ENCODE measurements around the gene CCR6. TPM values are rescaled to one million over a fixed set of nuclear protein-coding genes. Genes with fewer than 3 reads are reported as not detected.

The CCR6 gene
- total RNA-seq, 1 experiment from 2014 or later, result not detected

GRCh38 chr6:167093406-167093921 lies 29.4 kb upstream of the CCR6 start:
- Histone ChIP-seq H3K27me3 (no peaks in the 10 kb centered on the region; the same call in 1 of the 2 replicates), H3K9me3 (replicated peaks) (no peaks in the 10 kb centered on the region), H3K4me1 (peaks cover 15% of the 10 kb centered on the region), H3K36me3 (no peaks in the 10 kb centered on the region), H3K27ac (no peak overlapping the region), H3K4me3 (no peak overlapping the region)
- DNase-seq, result no peak

DNA sequence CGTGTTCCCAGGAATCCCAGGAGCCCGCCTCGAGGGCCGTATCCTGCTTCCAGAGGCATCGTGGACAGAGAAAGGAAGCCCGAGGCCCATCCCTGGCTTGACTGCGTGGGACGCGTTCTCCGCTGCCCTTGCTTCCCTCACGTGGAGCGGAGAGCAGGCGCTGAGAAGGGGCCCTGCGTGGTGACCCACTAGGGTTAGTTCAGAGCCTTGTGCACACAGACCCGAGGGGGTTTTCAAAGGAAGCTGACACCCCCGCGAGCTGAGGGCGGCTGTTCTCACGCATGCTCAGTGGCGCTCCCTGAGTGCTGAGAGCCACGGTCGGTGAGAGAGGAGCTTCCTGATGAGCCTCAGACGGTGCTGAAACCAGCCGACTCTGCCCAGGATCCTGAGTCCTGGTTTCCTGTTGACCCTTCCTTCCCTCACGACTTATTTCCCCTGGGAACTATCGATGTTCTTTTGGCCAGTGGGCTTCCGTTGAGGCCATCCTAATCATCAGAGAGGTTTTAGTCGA lies 28.9 kb upstream of the CCR6 start:
- no peaks in the 10 kb centered on the region for H3K36me3 ChIP-seq
- no peak overlapping the region for H3K27ac ChIP-seq
- no peaks in the 10 kb centered on the region for H3K9me3 ChIP-seq (replicated peaks)
- peak in 1 of 2 experiments; percentile 27 for DNase-seq
- H3K4me3 ChIP-seq, result peak overlapping the region; percentile 28; the same call in 1 of the 2 replicates
- no peaks in the 10 kb centered on the region for H3K27me3 ChIP-seq
- H3K4me1 ChIP-seq, result peaks cover 15% of the 10 kb centered on the region

- no peaks in the 10 kb centered on the region for H3K27me3 ChIP-seq
- H3K9me3 ChIP-seq (replicated peaks), result no peaks in the 10 kb centered on the region
- H3K4me3 ChIP-seq, result peak overlapping the region; percentile 28
- H3K36me3 ChIP-seq, result no peaks in the 10 kb centered on the region
- DNase-seq, result peak; percentile 54 to 72
- peaks cover 15% of the 10 kb centered on the region for H3K4me1 ChIP-seq
- peak overlapping the region; percentile 4; the same call in 1 of the 2 replicates for H3K27ac ChIP-seq
Measured at GRCh38 chr6:167094436-167094819, 28.5 kb upstream of the CCR6 start.

DNA sequence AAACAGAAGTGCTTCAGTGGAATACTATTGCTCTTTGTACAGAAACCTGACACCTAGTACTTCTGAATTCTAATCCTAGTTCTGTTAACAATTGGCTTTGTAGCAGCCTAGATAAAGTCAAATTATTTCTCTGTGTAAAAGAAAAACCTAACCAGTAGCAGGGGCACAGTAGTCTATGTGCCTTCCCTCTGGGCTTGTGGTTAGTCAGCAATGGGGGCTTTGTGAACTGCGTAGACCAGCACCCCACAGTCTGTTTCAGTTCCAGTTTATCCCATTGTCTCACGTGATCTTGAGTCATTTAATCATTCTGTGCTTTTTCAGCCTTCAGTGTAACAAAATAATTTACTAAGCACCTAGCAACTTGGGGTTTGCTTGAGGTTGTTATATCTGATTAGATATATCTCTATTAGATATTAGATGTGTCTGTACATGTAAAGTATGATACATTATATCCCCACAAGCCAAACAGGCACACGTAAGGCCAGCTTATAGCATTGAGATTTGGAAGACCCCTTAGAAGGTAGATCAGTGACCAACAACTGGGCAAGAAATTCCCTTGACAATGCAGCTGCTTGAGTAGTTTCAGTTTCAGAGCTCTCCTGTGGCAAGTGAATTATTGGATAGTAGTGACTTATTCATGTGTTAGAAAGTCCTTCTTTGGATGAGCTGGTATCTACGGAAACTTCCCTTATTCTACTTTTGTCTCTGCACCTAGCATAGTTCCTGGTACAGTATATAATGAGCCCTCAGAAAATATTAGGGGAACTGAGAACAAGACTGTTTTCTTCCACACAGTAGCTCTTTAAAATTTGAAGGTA lies 27.9 kb upstream of the CCR6 start:
- Histone ChIP-seq H3K4me3 (peak overlapping the region; percentile 28), H3K9me3 (replicated peaks) (no peaks in the 10 kb centered on the region)

DNA sequence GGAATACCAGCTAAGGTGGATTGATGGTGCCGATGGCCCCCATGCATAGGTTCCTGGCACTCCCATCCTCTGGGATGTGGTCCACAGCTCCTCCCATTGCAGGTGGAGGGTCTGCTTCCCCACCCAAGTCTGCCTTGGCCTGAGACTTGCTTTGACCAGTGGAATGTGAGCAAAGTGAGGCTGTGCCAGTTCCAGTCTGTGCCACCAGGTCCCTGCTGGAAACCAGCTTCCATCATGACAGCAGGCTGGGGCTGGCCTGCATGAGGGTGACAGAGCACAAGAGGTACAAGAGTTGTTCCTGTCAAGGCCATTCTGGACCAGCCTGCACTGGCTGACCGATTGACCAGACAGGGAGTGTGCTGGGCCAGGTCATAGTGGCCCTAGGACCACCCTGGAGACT lies 27.0 kb upstream of the CCR6 start:
- H3K27ac ChIP-seq, result no peak overlapping the region
- no peaks in the 10 kb centered on the region for H3K36me3 ChIP-seq
- no peak for DNase-seq
- H3K4me1 ChIP-seq, result peaks cover 15% of the 10 kb centered on the region
- H3K4me3 ChIP-seq, result no peak overlapping the region
- H3K27me3 ChIP-seq, result no peaks in the 10 kb centered on the region
- no peaks in the 10 kb centered on the region for H3K9me3 ChIP-seq (replicated peaks)

More for the DNA sequence above, 27.9 kb upstream of the CCR6 start:
- Histone ChIP-seq H3K4me1 (peaks cover 15% of the 10 kb centered on the region), H3K27me3 (no peaks in the 10 kb centered on the region), H3K36me3 (no peaks in the 10 kb centered on the region), H3K27ac (peak overlapping the region; percentile 4; the same call in 1 of the 2 replicates)
- peak; percentile 40 to 63 for DNase-seq

DNA sequence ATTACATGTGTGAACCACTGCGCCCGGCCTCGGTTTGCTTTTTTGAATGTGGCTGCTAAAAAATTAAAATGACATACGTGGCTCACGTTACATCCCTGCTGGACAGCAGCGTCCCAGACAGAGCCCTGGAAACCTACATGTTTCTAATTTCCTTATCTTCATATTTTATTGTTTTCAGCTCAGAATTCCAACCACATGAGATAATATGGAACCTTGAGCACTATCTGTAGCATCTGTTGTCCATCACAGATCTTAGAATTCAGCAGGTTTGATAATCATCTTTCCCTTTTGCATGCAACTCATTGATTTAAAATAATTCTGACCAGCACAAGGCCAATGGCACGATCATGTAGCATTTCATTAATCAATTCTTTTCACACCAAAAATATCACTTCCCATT lies 25.9 kb upstream of the CCR6 start:
- Histone ChIP-seq H3K27me3 (no peaks in the 10 kb centered on the region), H3K36me3 (no peaks in the 10 kb centered on the region), H3K9me3 (replicated peaks) (no peaks in the 10 kb centered on the region; the same call in 1 of the 2 replicates), H3K4me1 (peaks cover 19% of the 10 kb centered on the region), H3K4me3 (no peak overlapping the region), H3K27ac (no peak overlapping the region)
- no peak for DNase-seq

GRCh38 chr6:167097770-167098169 lies 25.1 kb upstream of the CCR6 start:
- Histone ChIP-seq H3K9me3 (replicated peaks) (no peaks in the 10 kb centered on the region; the same call in 1 of the 2 replicates), H3K27ac (no peak overlapping the region), H3K4me3 (no peak overlapping the region), H3K4me1 (peaks cover 19% of the 10 kb centered on the region), H3K36me3 (no peaks in the 10 kb centered on the region), H3K27me3 (no peaks in the 10 kb centered on the region)
- DNase-seq, result no peak

DNA sequence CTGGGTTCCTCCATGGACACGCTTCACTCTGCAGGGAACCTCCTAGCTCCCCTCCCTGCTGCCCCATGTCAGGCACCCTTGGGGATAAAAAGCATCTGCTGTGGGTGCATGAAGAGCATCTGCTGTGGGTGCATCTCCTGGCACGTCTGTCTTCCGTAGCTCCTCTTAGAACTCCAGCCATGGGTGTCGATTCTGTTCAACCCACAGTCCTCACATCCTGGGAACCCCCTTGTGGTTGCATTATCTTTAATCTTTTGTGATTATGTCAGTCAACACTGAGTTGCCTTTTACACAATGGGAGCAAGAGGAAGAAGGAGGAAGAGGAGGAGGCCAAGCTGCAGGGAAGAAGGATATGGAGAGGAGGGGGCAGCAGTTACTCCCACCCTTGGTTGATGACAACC lies 24.1 kb upstream of the CCR6 start:
- Histone ChIP-seq H3K27me3 (no peaks in the 10 kb centered on the region), H3K4me1 (peaks cover 18% of the 10 kb centered on the region), H3K27ac (no peak overlapping the region), H3K4me3 (no peak overlapping the region), H3K36me3 (no peaks in the 10 kb centered on the region), H3K9me3 (replicated peaks) (no peaks in the 10 kb centered on the region; the same call in 1 of the 2 replicates)
- no peak for DNase-seq

GRCh38 chr6:167099707-167100106 lies 23.2 kb upstream of the CCR6 start:
- no peak overlapping the region for H3K4me3 ChIP-seq
- no peaks in the 10 kb centered on the region; the same call in 1 of the 2 replicates for H3K9me3 ChIP-seq (replicated peaks)
- DNase-seq, result no peak
- H3K4me1 ChIP-seq, result peaks cover 13% of the 10 kb centered on the region
- H3K36me3 ChIP-seq, result no peaks in the 10 kb centered on the region
- H3K27ac ChIP-seq, result no peak overlapping the region
- no peaks in the 10 kb centered on the region for H3K27me3 ChIP-seq

DNA sequence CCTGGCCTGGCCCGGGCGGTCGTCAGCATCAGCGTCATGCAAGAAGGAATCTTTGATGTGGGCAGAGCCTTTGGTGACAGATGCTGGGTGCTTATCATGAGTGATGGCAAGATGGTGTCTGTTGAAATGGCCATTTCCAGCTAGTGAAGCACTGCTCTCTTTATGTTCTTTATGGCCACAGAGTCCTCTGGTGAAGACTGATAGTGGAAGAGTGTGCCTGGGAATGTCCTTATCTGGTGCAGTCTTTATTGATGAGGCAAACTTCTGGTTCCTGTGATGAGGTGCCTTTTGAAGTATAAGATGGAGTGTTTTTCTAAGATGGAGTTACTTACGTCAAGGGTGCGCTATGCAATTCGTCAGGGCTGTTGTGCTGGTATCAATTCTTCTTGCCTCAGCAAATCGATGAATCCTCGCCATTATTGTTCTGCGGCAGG lies 22.6 kb upstream of the CCR6 start:
- Histone ChIP-seq H3K27me3 (no peaks in the 10 kb centered on the region), H3K27ac (no peak overlapping the region), H3K4me3 (no peak overlapping the region), H3K36me3 (no peaks in the 10 kb centered on the region), H3K4me1 (peaks cover 7% of the 10 kb centered on the region; the same call in 1 of the 2 replicates), H3K9me3 (replicated peaks) (no peaks in the 10 kb centered on the region; the same call in 1 of the 2 replicates)
- no peak for DNase-seq

DNA sequence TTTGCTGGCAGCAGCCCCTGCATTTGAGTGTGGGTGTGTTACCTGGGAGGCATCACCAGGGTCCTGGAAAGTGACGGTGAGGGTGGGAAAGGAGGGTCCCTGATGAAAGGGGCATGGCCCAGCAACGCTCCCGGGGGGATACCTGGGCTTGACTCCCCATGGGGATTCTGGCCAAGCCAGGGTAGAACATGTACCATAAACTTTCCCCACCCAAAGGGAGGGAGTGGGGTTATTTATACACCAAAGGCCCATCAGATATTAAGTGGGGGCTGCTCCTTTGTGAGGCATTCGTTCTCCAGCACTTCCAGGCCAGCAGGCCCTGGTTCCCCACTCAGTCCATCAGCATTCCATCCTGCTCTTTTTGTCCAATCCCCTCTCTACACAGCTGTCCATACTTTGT lies 20.6 kb upstream of the CCR6 start:
- Histone ChIP-seq H3K27me3 (no peaks in the 10 kb centered on the region), H3K4me3 (no peak overlapping the region), H3K4me1 (0 out of 2 replicates have a peak, but pooled peaks cover 4% of the 10 kb centered on the region), H3K9me3 (replicated peaks) (no peaks in the 10 kb centered on the region; the same call in 1 of the 2 replicates), H3K27ac (no peak overlapping the region), H3K36me3 (no peaks in the 10 kb centered on the region)
- no peak for DNase-seq

- Histone ChIP-seq H3K9me3 (replicated peaks) (no peaks in the 10 kb centered on the region; the same call in 1 of the 2 replicates), H3K4me1 (0 out of 2 replicates have a peak, but pooled peaks cover 4% of the 10 kb centered on the region), H3K27ac (no peak overlapping the region), H3K27me3 (no peaks in the 10 kb centered on the region), H3K36me3 (no peaks in the 10 kb centered on the region), H3K4me3 (no peak overlapping the region)
- DNase-seq, result no peak
Measured at GRCh38 chr6:167103041-167103891, 19.6 kb upstream of the CCR6 start.

DNA sequence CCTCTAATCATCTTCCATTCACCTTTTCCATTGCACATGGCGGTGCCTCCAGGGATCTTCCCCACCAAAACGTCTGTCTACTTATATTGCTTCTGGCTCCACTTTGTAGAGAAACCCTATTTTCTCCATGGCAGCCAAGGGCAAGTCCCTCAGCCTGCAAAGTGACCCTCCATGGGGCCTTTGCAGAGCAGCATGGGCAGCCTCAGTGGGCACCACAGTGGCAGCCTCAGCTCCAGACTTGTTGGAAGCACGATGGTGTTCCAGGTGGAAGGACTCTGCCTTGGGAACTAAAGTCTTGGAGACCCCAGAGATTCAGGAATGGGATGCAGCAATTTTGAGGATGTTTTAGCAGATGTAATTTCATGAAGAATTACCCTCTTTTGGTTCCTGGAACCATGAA lies 18.5 kb upstream of the CCR6 start:
- 0 out of 2 replicates have a peak, but pooled peaks cover 4% of the 10 kb centered on the region for H3K4me1 ChIP-seq
- H3K36me3 ChIP-seq, result no peaks in the 10 kb centered on the region
- no peak overlapping the region for H3K27ac ChIP-seq
- H3K9me3 ChIP-seq (replicated peaks), result no peaks in the 10 kb centered on the region; the same call in 1 of the 2 replicates
- no peak overlapping the region for H3K4me3 ChIP-seq
- no peaks in the 10 kb centered on the region for H3K27me3 ChIP-seq
- DNase-seq, result no peak

- no peaks in the 10 kb centered on the region for H3K36me3 ChIP-seq
- no peaks in the 10 kb centered on the region for H3K27me3 ChIP-seq
- H3K27ac ChIP-seq, result no peak overlapping the region
- H3K4me3 ChIP-seq, result no peak overlapping the region
- H3K4me1 ChIP-seq, result 0 out of 2 replicates have a peak, but pooled peaks cover 4% of the 10 kb centered on the region
- H3K9me3 ChIP-seq (replicated peaks), result no peaks in the 10 kb centered on the region; the same call in 1 of the 2 replicates
- DNase-seq, result no peak
Measured at GRCh38 chr6:167105060-167105459, 17.8 kb upstream of the CCR6 start.

All from SJCRH30 (cell line).